Fibroblast of villous mesenchyme (primary cell): Measurements from ENCODE around the gene YWHAH. TPM values are rescaled to one million over a fixed set of nuclear protein-coding genes. Genes with fewer than 3 reads are reported as not detected.

Source experiments
- DNase-seq: peaks from one replicate; pipeline ENCODE4 v3.0.0-alpha.2; 2010; ENCODE audit warnings: low read depth
- H3K4me3 ChIP-seq: 2 replicates; pipeline ENCODE4 v1.5.1; 2011; ENCODE audit warnings: low read depth, mild to moderate bottlenecking, low read length
- total RNA-seq: library from RNA; depleted of rRNA; stranded (reverse); fragments of >200 nt; gene quantifications from 2 replicates; pipeline ENCODE4 v1.2.3, GENCODE V29; 2012
- TF ChIP-seq, protein P1 (sequence below): IDR thresholded peaks from 2 replicates; pipeline ENCODE4 v1.5.1; 2012; ENCODE audit warnings: low read depth, mild to moderate bottlenecking, low read length; ENCODE audit not compliant: insufficient read depth

YWHAH gene
- total RNA-seq, 1 donor, result 131 TPM

DNA sequence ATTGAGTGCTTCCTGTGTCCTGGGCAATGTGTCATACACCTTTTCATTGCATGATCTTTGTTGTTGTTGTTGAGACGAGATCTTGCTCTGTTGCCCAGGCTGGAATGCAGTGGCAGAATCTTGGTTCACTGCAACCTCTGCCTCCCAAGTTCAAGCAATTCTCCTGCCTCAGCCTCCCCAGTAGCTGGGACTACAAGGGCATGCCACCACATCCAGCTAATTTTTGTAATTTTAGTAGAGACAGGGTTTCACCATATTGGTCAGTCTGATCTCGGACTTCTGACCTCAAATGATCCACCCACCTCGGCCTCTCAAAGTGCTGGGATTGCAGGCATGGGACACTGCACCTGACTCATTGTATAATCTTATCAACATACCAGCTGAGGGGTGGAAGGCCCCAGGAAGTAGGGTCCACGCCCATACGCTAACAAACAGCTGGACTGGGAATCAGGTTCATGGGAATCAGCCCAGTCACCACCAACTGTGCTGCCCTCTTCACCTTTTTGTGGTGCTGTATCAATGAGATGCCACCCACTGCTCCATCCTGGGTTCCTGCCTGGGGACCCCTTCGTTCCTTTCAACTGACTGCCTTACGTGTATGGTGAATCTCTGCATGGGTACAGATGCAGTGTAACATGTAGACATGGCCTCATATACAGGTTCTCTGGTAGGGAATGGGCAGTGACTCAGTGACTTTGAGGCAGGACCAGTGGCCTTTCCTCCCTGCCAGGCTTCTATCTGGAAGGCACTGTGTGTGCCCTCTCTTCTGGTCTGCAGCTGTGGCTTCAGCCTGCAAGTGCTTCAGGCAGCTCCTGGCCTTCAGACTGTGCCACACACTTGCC, 32.5 kb upstream of the YWHAH start:
- peak; percentile 40 for DNase-seq
- no peak overlapping the region for H3K4me3 ChIP-seq

DNA sequence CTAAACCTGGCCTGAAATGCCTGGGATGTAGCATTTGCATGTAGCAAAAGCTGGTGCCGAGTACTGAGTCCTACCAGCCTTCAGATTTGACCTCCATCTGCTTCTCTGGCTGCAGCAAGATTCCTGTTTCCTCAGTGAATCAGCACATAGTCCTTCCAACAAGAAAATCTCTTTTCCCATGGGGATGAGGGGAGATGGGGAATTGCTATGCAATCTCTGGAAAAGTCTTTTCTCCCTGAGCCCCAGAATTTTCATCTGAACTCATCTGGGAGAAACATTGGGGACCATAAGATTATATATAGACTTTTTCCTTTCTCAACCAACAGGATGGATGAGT, 32.0 kb upstream of the YWHAH start:
- TF ChIP-seq, protein P1, sequence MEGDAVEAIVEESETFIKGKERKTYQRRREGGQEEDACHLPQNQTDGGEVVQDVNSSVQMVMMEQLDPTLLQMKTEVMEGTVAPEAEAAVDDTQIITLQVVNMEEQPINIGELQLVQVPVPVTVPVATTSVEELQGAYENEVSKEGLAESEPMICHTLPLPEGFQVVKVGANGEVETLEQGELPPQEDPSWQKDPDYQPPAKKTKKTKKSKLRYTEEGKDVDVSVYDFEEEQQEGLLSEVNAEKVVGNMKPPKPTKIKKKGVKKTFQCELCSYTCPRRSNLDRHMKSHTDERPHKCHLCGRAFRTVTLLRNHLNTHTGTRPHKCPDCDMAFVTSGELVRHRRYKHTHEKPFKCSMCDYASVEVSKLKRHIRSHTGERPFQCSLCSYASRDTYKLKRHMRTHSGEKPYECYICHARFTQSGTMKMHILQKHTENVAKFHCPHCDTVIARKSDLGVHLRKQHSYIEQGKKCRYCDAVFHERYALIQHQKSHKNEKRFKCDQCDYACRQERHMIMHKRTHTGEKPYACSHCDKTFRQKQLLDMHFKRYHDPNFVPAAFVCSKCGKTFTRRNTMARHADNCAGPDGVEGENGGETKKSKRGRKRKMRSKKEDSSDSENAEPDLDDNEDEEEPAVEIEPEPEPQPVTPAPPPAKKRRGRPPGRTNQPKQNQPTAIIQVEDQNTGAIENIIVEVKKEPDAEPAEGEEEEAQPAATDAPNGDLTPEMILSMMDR, result no peak
- H3K4me3 ChIP-seq, result no peak overlapping the region
- no peak for DNase-seq

More for the DNA sequence above, 32.5 kb upstream of the YWHAH start:
- TF ChIP-seq, protein P1, result no peak

DNA sequence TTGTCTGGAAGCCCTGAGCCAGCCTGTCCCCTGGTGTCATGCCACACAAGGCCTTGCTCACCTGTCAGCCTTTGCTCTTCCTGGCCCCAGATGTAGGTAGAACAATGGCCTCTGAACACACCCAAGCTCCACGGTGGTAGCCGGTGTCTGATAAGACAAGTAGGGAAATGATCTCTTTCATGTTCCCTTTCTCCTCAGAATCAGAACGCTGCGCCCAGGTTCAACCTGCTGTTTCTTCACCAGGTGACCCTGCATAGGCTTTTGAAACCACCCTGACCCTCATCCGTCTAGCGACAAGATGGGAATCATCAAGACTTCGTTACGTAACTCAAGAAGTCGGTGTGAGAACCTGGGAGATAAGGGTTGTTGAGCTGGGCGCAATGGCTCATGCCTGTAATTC, 28.7 kb upstream of the YWHAH start:
- DNase-seq, result no peak
- H3K4me3 ChIP-seq, result no peak overlapping the region
- TF ChIP-seq, protein P1, result no peak

DNA sequence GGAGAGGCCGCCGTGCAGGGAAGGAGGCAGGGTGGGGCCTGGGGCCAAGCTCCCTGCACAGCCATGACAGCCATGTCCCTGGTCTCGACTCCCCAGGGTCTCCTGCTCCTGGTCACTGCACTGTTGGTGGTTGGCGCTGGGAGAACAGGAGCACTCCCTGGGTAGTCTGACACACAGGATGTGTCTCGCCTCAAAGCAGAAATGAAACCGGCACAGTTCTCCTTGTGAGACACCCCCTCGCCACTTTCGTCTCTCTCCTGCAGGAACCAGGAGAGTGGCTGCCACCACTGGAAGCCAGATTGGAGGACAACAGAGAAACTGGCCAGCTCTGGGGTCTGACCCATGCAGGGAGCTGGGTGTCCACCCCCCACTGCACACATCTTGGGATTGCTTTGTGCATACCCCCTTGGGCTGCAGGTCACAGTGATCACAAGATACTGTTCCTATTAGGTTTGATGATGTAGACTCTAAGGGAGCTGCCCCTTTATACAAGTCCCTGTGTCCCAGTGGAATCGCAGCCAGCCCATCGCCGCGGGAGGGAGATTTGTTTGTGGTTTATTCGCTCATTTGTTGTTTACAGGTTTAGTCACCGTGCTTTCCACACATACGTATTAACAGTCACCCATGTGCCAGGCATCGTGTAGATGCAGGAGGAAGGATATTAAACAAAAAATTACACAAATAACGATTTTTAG, 27.0 kb upstream of the YWHAH start:
- TF ChIP-seq, protein P1, result no peak
- no peak for DNase-seq
- no peak overlapping the region for H3K4me3 ChIP-seq

DNA sequence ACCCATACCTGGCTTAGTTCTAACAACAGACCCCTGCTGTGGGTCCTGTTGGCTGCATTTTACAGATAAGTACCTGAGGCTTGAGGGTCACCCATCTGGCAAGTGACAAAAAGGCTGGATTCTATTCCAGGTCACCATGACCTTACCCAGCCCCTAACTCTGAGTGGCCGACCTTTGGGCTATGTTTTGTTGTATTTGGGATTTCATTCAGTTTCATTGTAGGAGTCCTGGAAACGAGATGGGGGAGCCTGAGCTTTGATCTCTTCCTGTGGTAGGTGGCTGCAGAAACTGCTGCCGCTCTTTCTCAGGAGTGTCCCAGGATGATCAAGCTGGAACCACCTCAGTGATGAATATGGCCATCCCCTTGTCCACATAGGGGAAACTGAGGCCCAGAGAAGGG, 24.6 kb upstream of the YWHAH start:
- TF ChIP-seq, protein P1, result no peak
- H3K4me3 ChIP-seq, result no peak overlapping the region
- no peak for DNase-seq

DNA sequence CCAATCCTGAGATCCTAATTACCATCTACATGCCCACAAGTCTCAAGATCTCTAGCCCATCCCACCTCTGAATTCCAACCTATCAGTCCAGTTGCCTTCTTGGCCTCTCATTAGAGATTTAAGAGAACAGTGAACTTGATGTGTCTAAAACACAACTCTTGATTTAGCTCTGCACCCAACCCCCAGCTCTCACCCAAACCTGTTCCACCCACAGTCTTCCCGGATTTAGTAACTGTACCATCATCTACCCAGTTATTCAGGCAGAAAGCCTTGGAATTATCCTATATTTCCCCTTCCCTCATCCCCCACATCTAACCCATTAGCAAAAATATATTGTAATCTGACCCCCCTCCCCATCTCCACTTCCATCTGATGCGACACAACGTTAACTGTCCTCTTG, 24.0 kb upstream of the YWHAH start:
- DNase-seq, result no peak
- TF ChIP-seq, protein P1, result no peak
- no peak overlapping the region for H3K4me3 ChIP-seq
